ENCODE data around the gene CERS5.

CERS5 gene

GRCh38 chr12:50187084-50187900 lies 20.1 kb upstream of the CERS5 start:
- WGBS (ENCODE audit: extremely low coverage, insufficient coverage, insufficient read length) = no CpG with 5 or more reads among the region's 7 CpGs
- H3K27ac ChIP-seq (ENCODE audit: low read depth, low read length) = peak overlapping the region; percentile 16
- H3K18ac ChIP-seq (ENCODE audit: low read length) = peak overlapping the region; percentile 77
- DNase-seq = peak; percentile 76 to 95
- H2AK5ac ChIP-seq (ENCODE audit: low read length) = peak overlapping the region; percentile 15
- no peak overlapping the region for H3K23ac ChIP-seq (ENCODE audit: low read length)
- peak overlapping the region; percentile 10 for H2BK120ac ChIP-seq (ENCODE audit: insufficient read depth, low read length, poor library complexity)
- H3K27me3 ChIP-seq (ENCODE audit: insufficient read depth, low read length) = no peaks in the 10 kb centered on the region
- no peak overlapping the region for H3K14ac ChIP-seq (ENCODE audit: low read length)
- peak overlapping the region; percentile 41 for H4K91ac ChIP-seq (ENCODE audit: low read depth, low read length)
- peaks cover 33 to 52% of the 10 kb centered on the region in 2 experiments for H3K36me3 ChIP-seq (ENCODE audit: control insufficient read depth in 1 of 2, insufficient read depth in 2 of 2, low read length in 2 of 2)
- H4K8ac ChIP-seq (ENCODE audit: low read depth, low read length) = no peak overlapping the region
- H3K4me2 ChIP-seq (ENCODE audit: low read length) = no peak overlapping the region
- no peak overlapping the region for H2AFZ ChIP-seq (ENCODE audit: insufficient read depth, low read length, poor library complexity)
- peak overlapping the region; percentile 33 for H2BK12ac ChIP-seq (ENCODE audit: low read length)
- H3K4ac ChIP-seq (ENCODE audit: low read depth, low read length) = peak overlapping the region; percentile 50
- H3K4me1 ChIP-seq (ENCODE audit: control insufficient read depth in 1 of 2, insufficient read depth in 2 of 2, low read length in 2 of 2) = peaks cover 8 to 13% of the 10 kb centered on the region in 2 experiments
- H3K79me1 ChIP-seq (ENCODE audit: low read length) = peaks cover 5% of the 10 kb centered on the region
- H3K9me3 ChIP-seq (ENCODE audit: insufficient read depth, low read depth, low read length) = no peaks in the 10 kb centered on the region
- H4K12ac ChIP-seq (ENCODE audit: low read depth, low read length) = peak overlapping the region; percentile 19
- H2BK5ac ChIP-seq (ENCODE audit: low read depth, low read length, poor library complexity) = peak overlapping the region; percentile 13
- H3K79me2 ChIP-seq (ENCODE audit: control insufficient read depth, insufficient read depth, low read length, poor library complexity) = peaks cover 5% of the 10 kb centered on the region
- H3K4me3 ChIP-seq (ENCODE audit: low read depth, low read length) = no peak overlapping the region
- no peak overlapping the region for H3K9ac ChIP-seq (ENCODE audit: low read length)

GRCh38 chr12:50186681-50187080 lies 19.5 kb upstream of the CERS5 start:
- Histone ChIP-seq H3K4ac (ENCODE audit: low read depth, low read length) (no peak overlapping the region), H3K27me3 (ENCODE audit: insufficient read depth, low read length) (no peaks in the 10 kb centered on the region), H3K18ac (ENCODE audit: low read length) (no peak overlapping the region), H2BK120ac (ENCODE audit: insufficient read depth, low read length, poor library complexity) (no peak overlapping the region), H2BK5ac (ENCODE audit: low read depth, low read length, poor library complexity) (no peak overlapping the region), H3K4me2 (ENCODE audit: low read length) (no peak overlapping the region), H3K4me3 (ENCODE audit: low read depth, low read length) (no peak overlapping the region), H2AK5ac (ENCODE audit: low read length) (no peak overlapping the region), H3K79me2 (ENCODE audit: control insufficient read depth, insufficient read depth, low read length, poor library complexity) (peaks cover 5% of the 10 kb centered on the region), H3K79me1 (ENCODE audit: low read length) (peaks cover 5% of the 10 kb centered on the region), H3K4me1 (ENCODE audit: control insufficient read depth in 1 of 2, insufficient read depth in 2 of 2, low read length in 2 of 2) (peaks cover 8 to 13% of the 10 kb centered on the region in 2 experiments), H4K8ac (ENCODE audit: low read depth, low read length) (no peak overlapping the region), H3K23ac (ENCODE audit: low read length) (no peak overlapping the region), H3K9ac (ENCODE audit: low read length) (no peak overlapping the region), H2AFZ (ENCODE audit: insufficient read depth, low read length, poor library complexity) (no peak overlapping the region), H3K36me3 (ENCODE audit: control insufficient read depth in 1 of 2, insufficient read depth in 2 of 2, low read length in 2 of 2) (peaks cover 33 to 53% of the 10 kb centered on the region in 2 experiments), H3K9me3 (ENCODE audit: insufficient read depth, low read depth, low read length) (no peaks in the 10 kb centered on the region), H4K91ac (ENCODE audit: low read depth, low read length) (no peak overlapping the region), H2BK12ac (ENCODE audit: low read length) (no peak overlapping the region), H3K14ac (ENCODE audit: low read length) (no peak overlapping the region), H3K27ac (ENCODE audit: low read depth, low read length) (peak overlapping the region; percentile 46), H4K12ac (ENCODE audit: low read depth, low read length) (no peak overlapping the region)
- peak in 1 of 2 donors; percentile 51 for DNase-seq
- no CpG with 5 or more reads among the region's 1 CpG for WGBS (ENCODE audit: extremely low coverage, insufficient coverage, insufficient read length)

- H4K91ac ChIP-seq (ENCODE audit: low read depth, low read length) = no peak overlapping the region
- no peak overlapping the region for H2AFZ ChIP-seq (ENCODE audit: insufficient read depth, low read length, poor library complexity)
- no peak overlapping the region for H3K18ac ChIP-seq (ENCODE audit: low read length)
- H2BK12ac ChIP-seq (ENCODE audit: low read length) = no peak overlapping the region
- no peak overlapping the region for H3K4me2 ChIP-seq (ENCODE audit: low read length)
- no CpG with 5 or more reads among the region's 6 CpGs for WGBS (ENCODE audit: extremely low coverage, insufficient coverage, insufficient read length)
- no peak overlapping the region for H4K8ac ChIP-seq (ENCODE audit: low read depth, low read length)
- no peaks in the 10 kb centered on the region for H3K27me3 ChIP-seq (ENCODE audit: insufficient read depth, low read length)
- no peak overlapping the region for H3K14ac ChIP-seq (ENCODE audit: low read length)
- H3K23ac ChIP-seq (ENCODE audit: low read length) = no peak overlapping the region
- H3K4me1 ChIP-seq (ENCODE audit: control insufficient read depth in 1 of 2, insufficient read depth in 2 of 2, low read length in 2 of 2) = peaks cover 8 to 13% of the 10 kb centered on the region in 2 experiments
- H2BK120ac ChIP-seq (ENCODE audit: insufficient read depth, low read length, poor library complexity) = no peak overlapping the region
- peak overlapping the region; percentile 46 for H3K27ac ChIP-seq (ENCODE audit: low read depth, low read length)
- peaks cover 5% of the 10 kb centered on the region for H3K79me1 ChIP-seq (ENCODE audit: low read length)
- H3K79me2 ChIP-seq (ENCODE audit: control insufficient read depth, insufficient read depth, low read length, poor library complexity) = peaks cover 5% of the 10 kb centered on the region
- H2AK5ac ChIP-seq (ENCODE audit: low read length) = no peak overlapping the region
- H3K9ac ChIP-seq (ENCODE audit: low read length) = no peak overlapping the region
- H3K36me3 ChIP-seq (ENCODE audit: control insufficient read depth in 1 of 2, insufficient read depth in 2 of 2, low read length in 2 of 2) = peaks cover 29 to 49% of the 10 kb centered on the region in 2 experiments
- no peak overlapping the region for H4K12ac ChIP-seq (ENCODE audit: low read depth, low read length)
- no peak overlapping the region for H3K4ac ChIP-seq (ENCODE audit: low read depth, low read length)
- no peak for DNase-seq
- H2BK5ac ChIP-seq (ENCODE audit: low read depth, low read length, poor library complexity) = no peak overlapping the region
- H3K4me3 ChIP-seq (ENCODE audit: low read depth, low read length) = no peak overlapping the region
- H3K9me3 ChIP-seq (ENCODE audit: insufficient read depth, low read depth, low read length) = no peaks in the 10 kb centered on the region
Measured at GRCh38 chr12:50185970-50186663, 18.9 kb upstream of the CERS5 start.

GRCh38 chr12:50185301-50185895 lies 18.2 kb upstream of the CERS5 start:
- Histone ChIP-seq H3K4ac (ENCODE audit: low read depth, low read length) (no peak overlapping the region), H3K27me3 (ENCODE audit: insufficient read depth, low read length) (no peaks in the 10 kb centered on the region), H3K14ac (ENCODE audit: low read length) (peak overlapping the region; percentile 54), H3K36me3 (ENCODE audit: control insufficient read depth in 1 of 2, insufficient read depth in 2 of 2, low read length in 2 of 2) (peaks cover 27 to 47% of the 10 kb centered on the region in 2 experiments), H4K8ac (ENCODE audit: low read depth, low read length) (no peak overlapping the region), H4K91ac (ENCODE audit: low read depth, low read length) (no peak overlapping the region), H4K12ac (ENCODE audit: low read depth, low read length) (no peak overlapping the region), H3K4me2 (ENCODE audit: low read length) (no peak overlapping the region), H3K9me3 (ENCODE audit: insufficient read depth, low read depth, low read length) (no peaks in the 10 kb centered on the region), H2BK5ac (ENCODE audit: low read depth, low read length, poor library complexity) (no peak overlapping the region), H2BK120ac (ENCODE audit: insufficient read depth, low read length, poor library complexity) (peak overlapping the region; percentile 33), H2BK12ac (ENCODE audit: low read length) (peak overlapping the region; percentile 45), H3K4me1 (ENCODE audit: control insufficient read depth in 1 of 2, insufficient read depth in 2 of 2, low read length in 2 of 2) (peaks cover 8 to 13% of the 10 kb centered on the region in 2 experiments), H2AFZ (ENCODE audit: insufficient read depth, low read length, poor library complexity) (no peak overlapping the region), H3K23ac (ENCODE audit: low read length) (no peak overlapping the region), H3K79me1 (ENCODE audit: low read length) (peaks cover 5% of the 10 kb centered on the region), H3K4me3 (ENCODE audit: low read depth, low read length) (no peak overlapping the region), H3K9ac (ENCODE audit: low read length) (no peak overlapping the region), H3K27ac (ENCODE audit: low read depth, low read length) (no peak overlapping the region), H3K79me2 (ENCODE audit: control insufficient read depth, insufficient read depth, low read length, poor library complexity) (peaks cover 5% of the 10 kb centered on the region), H2AK5ac (ENCODE audit: low read length) (no peak overlapping the region), H3K18ac (ENCODE audit: low read length) (peak overlapping the region; percentile 39)
- no peak for DNase-seq
- WGBS (ENCODE audit: extremely low coverage, insufficient coverage, insufficient read length) = no CpG with 5 or more reads among the region's 4 CpGs
